Endothelial cell of umbilical vein (primary cell): ENCODE measurements around the gene SEPTIN11.

Experiments used
- CTCF ChIP-seq, 2 donors: IDR thresholded peaks; 1 replicate in 1 of 2; 2 replicates in 1 of 2; pipeline ENCODE4 v1.5.1; 2011; ENCODE audit warnings: low read length in 2 of 2, mild to moderate bottlenecking in 2 of 2, moderate library complexity in 2 of 2, control low read depth in 1 of 2, inconsistent platforms in 1 of 2, low read depth in 1 of 2; ENCODE audit not compliant: insufficient read depth in 1 of 2; ENCODE audit errors: extremely low read depth in 1 of 2
- FOS ChIP-seq: IDR thresholded peaks from 2 replicates; pipeline ENCODE4 v1.6.1; 2011; ENCODE audit warnings: mild to moderate bottlenecking, low read length, moderate library complexity, borderline replicate concordance; ENCODE audit not compliant: insufficient read depth
- MAX ChIP-seq: IDR thresholded peaks from 2 replicates; pipeline ENCODE4 v1.6.1; 2011; ENCODE audit not compliant: insufficient read depth, insufficient read length
- MYC ChIP-seq: IDR thresholded peaks from one replicate; pipeline ENCODE4 v1.6.1; 2011; ENCODE audit warnings: mild to moderate bottlenecking, low read depth, low read length
- POLR2A ChIP-seq: IDR thresholded peaks from 2 replicates; pipeline ENCODE4 v1.6.1; 2012; ENCODE audit warnings: low read depth, mild to moderate bottlenecking, control low read depth, low read length
- POLR2AphosphoS5 ChIP-seq: IDR thresholded peaks from 2 replicates; pipeline ENCODE4 v1.6.1; 2012; ENCODE audit warnings: low read depth, mild to moderate bottlenecking, control low read depth, low read length, moderate library complexity; ENCODE audit not compliant: insufficient read depth

- no peak for TF ChIP-seq POLR2A
- TF ChIP-seq CTCF (IDR thresholded peaks at IDR 0.05; ENCODE audit: extremely low read depth in 1 of 2, insufficient read depth in 1 of 2, low read depth in 1 of 2, low read length in 2 of 2): no peak
- TF ChIP-seq POLR2AphosphoS5: no peak
- no peak for TF ChIP-seq FOS
- TF ChIP-seq MYC: no peak
- no peak for TF ChIP-seq MAX
Measured at GRCh38 chr4:76905521-76905920, 44.0 kb upstream of the SEPTIN11 start.
